ENCODE results near the gene MINDY3.

DNA sequence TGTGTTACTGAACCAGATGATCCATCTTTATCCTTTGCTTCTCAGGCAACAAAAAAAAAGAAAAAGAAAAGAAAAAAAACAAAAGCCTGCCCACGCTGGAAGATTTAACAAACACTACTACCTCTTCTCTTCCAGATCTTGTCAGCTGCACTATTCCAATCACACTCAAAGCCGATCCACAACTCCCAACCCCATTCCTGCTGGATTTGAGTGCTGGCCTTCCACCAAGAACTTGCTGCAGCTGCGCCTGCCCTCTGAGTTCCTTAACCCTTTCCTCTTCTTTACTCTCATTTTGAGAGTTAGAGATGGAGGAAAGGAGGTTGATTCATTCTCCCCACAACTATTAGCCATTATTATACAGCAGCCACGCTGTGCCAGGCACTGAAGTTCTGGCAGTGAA is 124.5 kb downstream of the MINDY3 start:
- TF ChIP-seq, protein P1, sequence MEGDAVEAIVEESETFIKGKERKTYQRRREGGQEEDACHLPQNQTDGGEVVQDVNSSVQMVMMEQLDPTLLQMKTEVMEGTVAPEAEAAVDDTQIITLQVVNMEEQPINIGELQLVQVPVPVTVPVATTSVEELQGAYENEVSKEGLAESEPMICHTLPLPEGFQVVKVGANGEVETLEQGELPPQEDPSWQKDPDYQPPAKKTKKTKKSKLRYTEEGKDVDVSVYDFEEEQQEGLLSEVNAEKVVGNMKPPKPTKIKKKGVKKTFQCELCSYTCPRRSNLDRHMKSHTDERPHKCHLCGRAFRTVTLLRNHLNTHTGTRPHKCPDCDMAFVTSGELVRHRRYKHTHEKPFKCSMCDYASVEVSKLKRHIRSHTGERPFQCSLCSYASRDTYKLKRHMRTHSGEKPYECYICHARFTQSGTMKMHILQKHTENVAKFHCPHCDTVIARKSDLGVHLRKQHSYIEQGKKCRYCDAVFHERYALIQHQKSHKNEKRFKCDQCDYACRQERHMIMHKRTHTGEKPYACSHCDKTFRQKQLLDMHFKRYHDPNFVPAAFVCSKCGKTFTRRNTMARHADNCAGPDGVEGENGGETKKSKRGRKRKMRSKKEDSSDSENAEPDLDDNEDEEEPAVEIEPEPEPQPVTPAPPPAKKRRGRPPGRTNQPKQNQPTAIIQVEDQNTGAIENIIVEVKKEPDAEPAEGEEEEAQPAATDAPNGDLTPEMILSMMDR (IDR thresholded peaks at IDR 0.05): no peak
- TF ChIP-seq POLR2A (IDR thresholded peaks at IDR 0.05) (no peak), POLR2AphosphoS5 (IDR thresholded peaks at IDR 0.05) (no peak)
